Mesenchymal stem cell (in vitro differentiated cells and primary cell): ENCODE measurements around the gene NUP54.
A peak's percentile ranks its signal among the peaks of the same experiment; 100 is the strongest.

Source experiments
- DNase-seq: peaks from one replicate; pipeline ENCODE4 v3.0.0-alpha.2; 2013
- H2AFZ ChIP-seq: one replicate; pipeline ENCODE4 v1.6.1; 2013; ENCODE audit warnings: low read depth, mild to moderate bottlenecking, control low read depth, inconsistent platforms, low read length, moderate library complexity
- H2AK5ac ChIP-seq: 2 replicates; pipeline ENCODE4 v1.6.1; 2013; ENCODE audit warnings: low read length, moderate library complexity, mild to moderate bottlenecking, inconsistent platforms; ENCODE audit not compliant: severe bottlenecking
- H2BK120ac ChIP-seq: one replicate; pipeline ENCODE4 v1.6.1; 2013; ENCODE audit warnings: low read depth, mild to moderate bottlenecking, inconsistent platforms, low read length, moderate library complexity
- H2BK12ac ChIP-seq, 2 experiments: one replicate each; pipeline ENCODE4 v1.6.1; 2013; ENCODE audit warnings: inconsistent platforms in 2 of 2, low read length in 2 of 2, mild to moderate bottlenecking in 2 of 2, moderate library complexity in 2 of 2, control low read depth in 1 of 2
- H2BK15ac ChIP-seq: one replicate; pipeline ENCODE4 v1.6.1; 2013; ENCODE audit warnings: mild to moderate bottlenecking, low read depth, inconsistent platforms; ENCODE audit not compliant: poor library complexity, severe bottlenecking
- H2BK5ac ChIP-seq: 2 replicates; pipeline ENCODE4 v1.6.1; 2013; ENCODE audit warnings: low read depth, mild to moderate bottlenecking, low read length, control low read depth, inconsistent platforms; ENCODE audit not compliant: poor library complexity, severe bottlenecking
- H3K14ac ChIP-seq, 2 experiments: one replicate each; pipeline ENCODE4 v1.6.1; 2013; ENCODE audit warnings: inconsistent platforms in 2 of 2, low read length in 2 of 2, control low read depth in 1 of 2, mild to moderate bottlenecking in 1 of 2, moderate library complexity in 1 of 2
- H3K18ac ChIP-seq, 2 experiments: one replicate each; pipeline ENCODE4 v1.6.1; 2013; ENCODE audit warnings: inconsistent platforms in 2 of 2, low read length in 2 of 2, control low read depth in 1 of 2, low read depth in 1 of 2, mild to moderate bottlenecking in 1 of 2
- H3K23ac ChIP-seq, 2 experiments: one replicate each; pipeline ENCODE4 v1.6.1; 2013; ENCODE audit warnings: inconsistent platforms in 2 of 2, low read length in 2 of 2, mild to moderate bottlenecking in 2 of 2, moderate library complexity in 2 of 2, control low read depth in 1 of 2
- H3K27ac ChIP-seq: 2 replicates; pipeline ENCODE4 v1.5.1; 2013; ENCODE audit warnings: mild to moderate bottlenecking, moderate library complexity, low read length, control low read depth, inconsistent platforms; ENCODE audit not compliant: poor library complexity, severe bottlenecking
- H3K27me3 ChIP-seq, 2 experiments: 2 replicates each; pipeline versions ENCODE4 v1.6.1 to v1.7.0; 2013; ENCODE audit warnings: low read length in 2 of 2, mild to moderate bottlenecking in 2 of 2, moderate library complexity in 2 of 2, control low read depth in 1 of 2, inconsistent platforms in 1 of 2; ENCODE audit not compliant: control insufficient read depth in 1 of 2, insufficient read depth in 1 of 2
- H3K36me3 ChIP-seq, 2 experiments: 2 replicates each; pipeline versions ENCODE4 v1.6.1 to v1.7.0; 2013; ENCODE audit warnings: low read length in 2 of 2, control low read depth in 1 of 2, inconsistent platforms in 1 of 2, low read depth in 1 of 2, mild to moderate bottlenecking in 1 of 2; ENCODE audit not compliant: insufficient read depth in 2 of 2, control insufficient read depth in 1 of 2
- H3K4ac ChIP-seq, 2 experiments: one replicate each; pipeline ENCODE4 v1.6.1; 2013; ENCODE audit warnings: inconsistent platforms in 2 of 2, low read length in 2 of 2, mild to moderate bottlenecking in 2 of 2, moderate library complexity in 2 of 2, control low read depth in 1 of 2, low read depth in 1 of 2
- H3K4me1 ChIP-seq: 2 replicates; pipeline ENCODE4 v1.6.1; 2013; ENCODE audit warnings: low read depth, low read length, control low read depth; ENCODE audit not compliant: control insufficient read depth, insufficient read depth
- H3K4me2 ChIP-seq: 2 replicates; pipeline ENCODE4 v1.6.1; 2013; ENCODE audit warnings: low read length, mild to moderate bottlenecking, inconsistent platforms; ENCODE audit not compliant: poor library complexity, severe bottlenecking
- H3K4me3 ChIP-seq, 2 experiments: 2 replicates each; pipeline versions ENCODE4 v1.5.1 to v1.7.0; 2013; ENCODE audit warnings: low read length in 2 of 2, mild to moderate bottlenecking in 2 of 2, control low read depth in 1 of 2, low read depth in 1 of 2; ENCODE audit not compliant: insufficient read depth in 1 of 2
- H3K79me1 ChIP-seq: replicated peaks from 2 replicates; pipeline ENCODE4 v1.6.1; 2013; ENCODE audit warnings: mild to moderate bottlenecking, control low read depth, low read length, inconsistent platforms; ENCODE audit not compliant: poor library complexity, severe bottlenecking
- H3K9ac ChIP-seq: 2 replicates; pipeline ENCODE4 v1.7.0; 2013; ENCODE audit warnings: mild to moderate bottlenecking, low read length, moderate library complexity
- H3K9me3 ChIP-seq: 2 replicates; pipeline ENCODE4 v1.7.0; 2013; ENCODE audit warnings: mild to moderate bottlenecking, low read length; ENCODE audit not compliant: control insufficient read depth
- H4K8ac ChIP-seq: one replicate; pipeline ENCODE4 v1.6.1; 2013; ENCODE audit warnings: inconsistent platforms, mild to moderate bottlenecking, low read length, moderate library complexity
- H4K91ac ChIP-seq: one replicate; pipeline ENCODE4 v1.6.1; 2013; ENCODE audit warnings: mild to moderate bottlenecking, low read length, inconsistent platforms
- WGBS: methylation state at CpG from one replicate; pipeline ENCODE4 v1.1.7; 2013; ENCODE audit warnings: mixed read lengths; 5-methylcytosine and 5-hydroxymethylcytosine counted together

NUP54 gene

DNA sequence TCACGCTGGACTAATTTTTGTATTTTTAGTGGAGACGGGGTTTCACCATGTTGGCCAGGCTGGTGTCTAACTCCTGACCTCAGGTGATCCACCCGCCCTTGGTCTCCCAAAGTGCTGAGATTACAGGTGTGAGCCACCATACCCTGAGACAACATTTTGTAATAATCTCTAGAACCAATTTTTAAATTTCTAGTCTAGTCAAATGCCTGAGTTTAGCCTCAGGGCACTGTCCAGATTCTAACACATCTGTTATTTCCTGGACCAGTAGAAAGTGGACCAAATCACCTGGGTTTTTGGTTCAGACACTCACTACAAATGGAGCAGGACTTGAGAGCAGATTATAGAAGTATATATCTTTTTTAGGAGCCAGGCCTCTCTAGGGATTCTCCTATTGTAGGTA, 52.1 kb downstream of the NUP54 start:
- WGBS: 97% methylated on average over 3 of the region's 3 CpGs
- no peak overlapping the region for H3K27ac ChIP-seq
- no peak overlapping the region for H3K14ac ChIP-seq

DNA sequence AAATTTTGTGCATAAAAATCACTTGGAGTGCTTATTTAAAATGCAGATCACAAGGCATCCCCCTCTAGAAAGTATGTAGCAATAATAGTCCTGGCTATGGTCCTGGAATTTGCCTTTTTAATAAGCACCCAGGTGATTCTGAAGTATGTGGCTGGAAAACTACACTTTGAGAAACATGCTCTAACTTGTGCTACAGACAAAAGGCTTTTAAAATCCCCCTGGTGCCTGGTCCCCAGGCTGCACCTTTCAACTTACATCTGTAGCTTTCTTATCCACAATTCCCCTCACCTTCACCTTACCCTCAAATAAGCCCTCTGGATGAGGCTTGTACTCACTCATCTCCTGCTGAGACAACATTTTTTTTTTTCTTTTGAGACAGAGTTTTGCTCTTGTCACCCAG, 52.6 kb downstream of the NUP54 start:
- no peak overlapping the region for H2AFZ ChIP-seq
- no peak overlapping the region for H3K4me2 ChIP-seq
- no peak overlapping the region for H2BK12ac ChIP-seq
- no peak overlapping the region for H3K14ac ChIP-seq
- H3K36me3 ChIP-seq: no peaks in the 10 kb centered on the region
- H4K8ac ChIP-seq: no peak overlapping the region
- no peak overlapping the region for H3K18ac ChIP-seq
- no peak overlapping the region for H3K23ac ChIP-seq
- H3K79me1 ChIP-seq: no peaks in the 10 kb centered on the region
- no peak overlapping the region for H4K91ac ChIP-seq
- H2BK120ac ChIP-seq: no peak overlapping the region
- H2AK5ac ChIP-seq: no peak overlapping the region
- H2BK15ac ChIP-seq: no peak overlapping the region
- H3K4me1 ChIP-seq: no peaks in the 10 kb centered on the region
- no peak overlapping the region for H3K4me3 ChIP-seq
- H3K9ac ChIP-seq: no peak overlapping the region
- H3K27ac ChIP-seq: no peak overlapping the region
- H3K9me3 ChIP-seq: no peaks in the 10 kb centered on the region
- H3K4ac ChIP-seq: no peak overlapping the region
- H2BK5ac ChIP-seq: no peak overlapping the region
- H3K27me3 ChIP-seq: no peaks in the 10 kb centered on the region
- no peak for DNase-seq

More for the DNA sequence above, 52.1 kb downstream of the NUP54 start:
- no peaks in the 10 kb centered on the region for H3K27me3 ChIP-seq
- H2BK12ac ChIP-seq: no peak overlapping the region
- H3K23ac ChIP-seq: no peak overlapping the region
- H3K4me1 ChIP-seq: no peaks in the 10 kb centered on the region
- H3K18ac ChIP-seq: no peak overlapping the region
- no peaks in the 10 kb centered on the region for H3K9me3 ChIP-seq
- no peak for DNase-seq
- no peaks in the 10 kb centered on the region for H3K36me3 ChIP-seq
- no peak overlapping the region for H3K4ac ChIP-seq
- no peak overlapping the region for H3K4me3 ChIP-seq
- H3K79me1 ChIP-seq: no peaks in the 10 kb centered on the region
- H4K8ac ChIP-seq: no peak overlapping the region
- H2BK15ac ChIP-seq: no peak overlapping the region
- H3K4me2 ChIP-seq: no peak overlapping the region
- no peak overlapping the region for H4K91ac ChIP-seq
- no peak overlapping the region for H2AK5ac ChIP-seq
- H2AFZ ChIP-seq: no peak overlapping the region
- no peak overlapping the region for H2BK120ac ChIP-seq
- no peak overlapping the region for H3K9ac ChIP-seq
- no peak overlapping the region for H2BK5ac ChIP-seq

DNA sequence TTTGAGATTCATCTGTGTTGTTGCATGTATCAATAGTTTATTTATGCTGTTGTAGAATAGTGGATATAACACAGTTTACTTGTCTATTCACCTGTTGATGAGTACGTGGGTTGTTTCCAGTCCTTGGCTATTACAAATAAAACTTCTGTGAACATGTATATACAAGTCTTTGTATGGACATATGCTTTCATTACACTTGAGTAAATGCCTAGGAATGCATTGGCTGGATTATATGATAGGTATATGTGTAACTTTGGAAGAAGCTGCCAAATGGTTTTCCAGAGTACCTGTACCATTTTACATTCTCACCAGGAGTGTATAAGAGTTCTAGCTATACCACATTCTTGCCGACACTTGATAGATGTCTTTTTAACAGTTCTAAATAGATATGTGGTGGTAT, 57.1 kb downstream of the NUP54 start:
- Histone ChIP-seq H3K4me2 (no peak overlapping the region), H3K18ac (no peak overlapping the region), H3K79me1 (no peaks in the 10 kb centered on the region), H2BK12ac (no peak overlapping the region), H4K8ac (no peak overlapping the region), H2BK120ac (no peak overlapping the region), H3K36me3 (no peaks in the 10 kb centered on the region), H2BK15ac (no peak overlapping the region), H3K14ac (no peak overlapping the region), H2BK5ac (no peak overlapping the region), H3K23ac (no peak overlapping the region), H3K27ac (no peak overlapping the region), H3K9me3 (no peaks in the 10 kb centered on the region), H4K91ac (no peak overlapping the region), H2AK5ac (no peak overlapping the region), H3K9ac (no peak overlapping the region), H3K4me3 (no peak overlapping the region), H2AFZ (no peak overlapping the region), H3K4ac (no peak overlapping the region), H3K27me3 (no peaks in the 10 kb centered on the region), H3K4me1 (no peaks in the 10 kb centered on the region)
- no peak for DNase-seq
- no CpG with 5 or more reads among the region's 2 CpGs for WGBS

DNA sequence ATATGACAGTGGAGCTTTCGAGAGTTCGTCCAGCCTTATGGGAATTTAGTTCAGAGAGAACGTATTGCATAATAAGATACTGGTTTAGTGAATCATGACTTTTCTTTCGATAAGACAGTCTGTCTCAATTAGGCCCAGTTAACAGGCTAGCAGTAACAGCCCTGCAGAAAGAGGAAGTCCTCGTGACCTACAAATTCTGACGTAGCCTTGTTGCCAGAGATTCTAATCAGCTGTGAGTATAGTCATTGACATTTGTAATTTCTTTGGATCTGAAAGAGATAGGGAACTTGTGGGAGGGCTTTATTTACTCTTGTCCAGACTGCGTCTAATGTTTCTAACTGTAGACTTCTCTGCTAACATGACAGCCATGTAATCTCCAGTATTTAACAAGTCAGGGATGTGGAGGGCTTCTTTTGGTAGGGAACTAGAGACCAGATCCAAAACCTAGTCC, 57.9 kb downstream of the NUP54 start:
- H3K4me1 ChIP-seq: no peaks in the 10 kb centered on the region
- no peak overlapping the region for H3K4me2 ChIP-seq
- no peak overlapping the region for H2BK120ac ChIP-seq
- no peak overlapping the region for H2AK5ac ChIP-seq
- 49% methylated on average over 6 of the region's 7 CpGs for WGBS
- H2AFZ ChIP-seq: no peak overlapping the region
- H3K36me3 ChIP-seq: no peaks in the 10 kb centered on the region
- H3K9me3 ChIP-seq: no peaks in the 10 kb centered on the region
- H3K4ac ChIP-seq: no peak overlapping the region
- H2BK12ac ChIP-seq: no peak overlapping the region
- H3K4me3 ChIP-seq: no peak overlapping the region
- H3K23ac ChIP-seq: no peak overlapping the region
- H3K18ac ChIP-seq: no peak overlapping the region
- H2BK15ac ChIP-seq: no peak overlapping the region
- H3K27me3 ChIP-seq: no peaks in the 10 kb centered on the region
- H3K14ac ChIP-seq: no peak overlapping the region
- peak overlapping the region; percentile 52 for H3K9ac ChIP-seq
- peak; percentile 97 for DNase-seq
- H4K8ac ChIP-seq: no peak overlapping the region
- no peaks in the 10 kb centered on the region for H3K79me1 ChIP-seq
- no peak overlapping the region for H3K27ac ChIP-seq
- no peak overlapping the region for H4K91ac ChIP-seq
- H2BK5ac ChIP-seq: no peak overlapping the region
